ENCODE results near the gene PRAME. TPM values are rescaled to one million over a fixed set of nuclear protein-coding genes. Genes with fewer than 3 reads are reported as not detected.

PRAME gene
- total and polyA plus RNA-seq, 2 experiments from 2014 or later: not detected

DNA sequence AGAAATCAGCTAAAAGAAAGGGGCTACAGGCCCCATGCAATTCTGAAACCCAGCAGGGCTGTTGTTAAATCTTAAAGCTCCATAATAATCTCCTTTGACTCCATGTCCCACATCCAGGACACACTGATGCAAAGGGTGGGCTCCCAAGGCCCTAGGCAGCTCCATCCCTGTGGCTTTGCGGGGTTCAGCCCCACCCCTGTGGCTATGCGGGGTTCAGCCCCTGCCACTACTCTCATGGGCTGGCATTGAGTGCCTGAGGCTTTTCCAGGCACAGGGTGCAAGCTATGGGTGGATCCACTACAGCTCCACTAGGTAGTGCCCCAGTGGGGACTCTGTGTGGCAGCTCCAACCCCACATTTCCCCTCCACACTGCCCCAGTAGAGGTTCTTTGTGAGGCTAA, 30.3 kb downstream of the PRAME start:
- DNase-seq (ENCODE audit: low read depth in 1 of 2, low spot score in 1 of 2): no peak
- no peaks in the 10 kb centered on the region for H3K9me3 ChIP-seq (ENCODE audit: low read depth)
- no peak overlapping the region for H3K4me3 ChIP-seq
- H3K36me3 ChIP-seq: no peaks in the 10 kb centered on the region
- H3K4me1 ChIP-seq (ENCODE audit: low read depth): no peaks in the 10 kb centered on the region
- no peak overlapping the region for H3K27ac ChIP-seq
- no peak for TF ChIP-seq CTCF (IDR thresholded peaks at IDR 0.05; ENCODE audit: low read depth, low read length)
- no peaks in the 10 kb centered on the region for H3K27me3 ChIP-seq

DNA sequence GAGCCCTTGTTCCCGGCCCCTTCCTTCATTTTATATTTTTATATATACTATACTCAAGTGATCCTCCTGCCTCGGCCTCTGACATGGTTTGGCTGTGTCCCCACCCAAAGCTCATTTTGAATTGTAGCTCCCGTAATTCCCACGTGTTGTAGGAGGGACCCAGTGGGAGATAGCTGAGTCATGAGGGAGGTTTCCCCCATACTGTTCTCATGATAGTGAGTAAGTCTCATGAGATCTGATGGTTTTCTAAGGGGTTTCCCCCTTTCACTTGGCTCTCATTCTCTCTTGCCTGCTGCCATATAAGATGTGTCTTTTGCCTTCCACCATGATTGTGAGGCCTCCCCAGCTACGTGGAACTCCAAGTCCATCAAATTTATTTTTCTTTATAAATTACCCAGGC, 31.8 kb downstream of the PRAME start:
- no peak for DNase-seq (ENCODE audit: low read depth in 1 of 2, low spot score in 1 of 2)
- Histone ChIP-seq H3K4me3 (no peak overlapping the region), H3K27ac (no peak overlapping the region), H3K9me3 (ENCODE audit: low read depth) (no peaks in the 10 kb centered on the region), H3K36me3 (no peaks in the 10 kb centered on the region), H3K4me1 (ENCODE audit: low read depth) (no peaks in the 10 kb centered on the region), H3K27me3 (no peaks in the 10 kb centered on the region)
- TF ChIP-seq CTCF (IDR thresholded peaks at IDR 0.05; ENCODE audit: low read depth, low read length): no peak

DNA sequence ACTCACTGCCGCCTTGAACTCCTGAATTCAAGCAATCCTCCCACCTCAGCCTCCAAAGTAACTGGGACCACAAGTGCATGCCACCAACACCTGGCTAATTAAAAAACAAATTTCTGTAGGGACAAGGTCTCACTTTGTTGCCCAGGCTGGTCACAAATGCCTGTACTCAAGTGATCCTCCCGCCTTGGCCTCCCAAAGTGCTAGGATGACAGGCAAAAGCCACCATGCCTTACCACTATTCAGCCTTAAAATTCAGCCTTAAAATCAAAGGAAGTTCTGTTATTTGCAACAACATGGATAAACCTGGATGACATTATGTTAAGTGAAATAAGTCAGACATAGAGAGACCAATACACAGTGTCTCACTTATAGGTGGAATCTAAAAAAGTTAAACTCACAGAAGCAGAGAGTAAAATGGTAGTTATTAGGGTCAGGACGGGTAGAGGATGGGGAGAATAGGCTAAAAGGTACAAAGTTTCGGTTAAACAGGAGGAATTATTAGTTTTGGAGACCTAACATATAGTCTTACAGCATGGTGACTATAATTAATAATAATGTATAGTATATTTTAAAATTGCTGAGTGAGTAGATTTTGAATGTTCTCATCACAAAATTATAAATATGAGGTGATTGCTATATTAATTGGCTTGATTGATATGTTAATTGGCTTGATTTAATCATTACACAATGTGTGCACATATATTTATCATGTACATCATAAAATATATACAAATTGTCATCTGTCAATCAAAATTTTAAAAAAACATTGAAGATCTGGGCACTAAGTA, 32.7 kb downstream of the PRAME start:
- no peak for DNase-seq (ENCODE audit: low read depth in 1 of 2, low spot score in 1 of 2)
- no peaks in the 10 kb centered on the region for H3K27me3 ChIP-seq
- no peak for TF ChIP-seq CTCF (IDR thresholded peaks at IDR 0.05; ENCODE audit: low read depth, low read length)
- no peaks in the 10 kb centered on the region for H3K9me3 ChIP-seq (ENCODE audit: low read depth)
- H3K4me3 ChIP-seq: no peak overlapping the region
- no peak overlapping the region for H3K27ac ChIP-seq
- H3K36me3 ChIP-seq: no peaks in the 10 kb centered on the region
- H3K4me1 ChIP-seq (ENCODE audit: low read depth): no peaks in the 10 kb centered on the region

DNA sequence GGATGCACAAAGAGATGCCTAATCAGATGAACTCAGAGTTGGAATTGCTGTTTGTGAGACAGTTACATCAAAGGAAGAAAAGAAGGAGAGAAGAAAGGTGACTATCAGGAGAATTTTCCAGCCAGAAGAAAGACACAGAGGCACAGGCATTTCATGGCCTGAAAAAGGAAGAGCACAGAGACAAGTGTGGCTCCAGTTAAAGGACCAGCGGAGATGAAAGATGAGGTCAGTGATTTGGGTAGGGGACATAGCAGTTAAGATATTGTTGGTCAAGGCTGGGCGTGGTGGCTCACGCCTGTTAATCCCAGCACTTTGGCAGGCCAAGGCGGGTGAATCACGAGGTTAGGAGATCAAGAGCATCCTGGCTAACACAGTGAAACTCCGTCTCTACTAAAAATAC, 35.6 kb downstream of the PRAME start:
- Histone ChIP-seq H3K4me3 (no peak overlapping the region), H3K36me3 (no peaks in the 10 kb centered on the region), H3K4me1 (ENCODE audit: low read depth) (no peaks in the 10 kb centered on the region), H3K27me3 (no peaks in the 10 kb centered on the region), H3K27ac (no peak overlapping the region), H3K9me3 (ENCODE audit: low read depth) (no peaks in the 10 kb centered on the region)
- TF ChIP-seq CTCF (IDR thresholded peaks at IDR 0.05; ENCODE audit: low read depth, low read length): no peak
- DNase-seq (ENCODE audit: low read depth in 1 of 2, low spot score in 1 of 2): no peak

- DNase-seq (ENCODE audit: low read depth in 1 of 2, low spot score in 1 of 2): no peak
- no peak overlapping the region for H3K4me3 ChIP-seq
- H3K36me3 ChIP-seq: no peaks in the 10 kb centered on the region
- H3K27ac ChIP-seq: no peak overlapping the region
- H3K27me3 ChIP-seq: no peaks in the 10 kb centered on the region
- H3K4me1 ChIP-seq (ENCODE audit: low read depth): no peaks in the 10 kb centered on the region
- no peaks in the 10 kb centered on the region for H3K9me3 ChIP-seq (ENCODE audit: low read depth)
- TF ChIP-seq CTCF (IDR thresholded peaks at IDR 0.05; ENCODE audit: low read depth, low read length): no peak
These were observed 37.4 kb downstream of the PRAME start for GRCh38 chr22:22521631-22522030.
